SK-N-SH treated with all-trans-retinoic acid at 6 μM for 48 hours (cell line): Measurements from ENCODE around the gene CNPY4.

Experiments
- ATAC-seq: fragments of 200-7000 bp; cut with Tn5 transposase; 3 replicates; pipeline ENCODE4 v1.9.1; 2020; ENCODE audit warnings: mild to moderate bottlenecking, moderate library complexity
- ARNTL ChIP-seq: fragments of 450-650 bp; formaldehyde crosslinking; IDR thresholded peaks from 2 replicates; pipeline ENCODE4 v1.5.0; 2020; ENCODE audit warnings: low read depth, mild to moderate bottlenecking, moderate library complexity, borderline replicate concordance
- BACH2 ChIP-seq: fragments of 250-450 bp; sonication (Bioruptor Pico); IDR thresholded peaks from 2 replicates; pipeline ENCODE4 v1.9.0; 2021; ENCODE audit warnings: mild to moderate bottlenecking, borderline replicate concordance
- CSDC2 ChIP-seq: fragments of 250-450 bp; sonication (Bioruptor Pico); IDR thresholded peaks from 2 replicates; pipeline ENCODE4 v1.5.0; 2020; ENCODE audit warnings: mild to moderate bottlenecking, moderate library complexity
- ESRRG ChIP-seq: fragments of 250-450 bp; sonication (Bioruptor Pico); IDR thresholded peaks from 2 replicates; pipeline ENCODE4 v1.6.1; 2021; ENCODE audit warnings: mild to moderate bottlenecking
- GLIS3 ChIP-seq: fragments of 250-450 bp; sonication (Bioruptor Pico); IDR thresholded peaks from 2 replicates; pipeline ENCODE4 v1.5.0; 2020; ENCODE audit warnings: mild to moderate bottlenecking, moderate library complexity
- ISL1 ChIP-seq: fragments of 250-450 bp; sonication (Bioruptor Pico); IDR thresholded peaks from 2 replicates; pipeline ENCODE4 v2.1.2; 2022; ENCODE audit warnings: mild to moderate bottlenecking, moderate library complexity
- OSR1 ChIP-seq: fragments of 250-450 bp; sonication (Bioruptor Pico); IDR thresholded peaks from 2 replicates; pipeline ENCODE4 v1.8.0; 2022; ENCODE audit warnings: moderate library complexity, mild to moderate bottlenecking, inconsistent platforms
- PATZ1 ChIP-seq: fragments of 250-450 bp; sonication (Bioruptor Pico); IDR thresholded peaks from 2 replicates; pipeline ENCODE4 v1.8.0; 2020; ENCODE audit warnings: mild to moderate bottlenecking, moderate library complexity, borderline replicate concordance
- PPARA ChIP-seq: fragments of 250-450 bp; sonication (Bioruptor Pico); IDR thresholded peaks from 2 replicates; pipeline ENCODE4 v1.5.0; 2020; ENCODE audit warnings: mild to moderate bottlenecking, borderline replicate concordance
- RARB ChIP-seq: fragments of 250-450 bp; sonication (Bioruptor Pico); IDR thresholded peaks from 2 replicates; pipeline ENCODE4 v1.8.0; 2021; ENCODE audit warnings: mild to moderate bottlenecking, moderate library complexity
- SNAI2 ChIP-seq: fragments of 250-450 bp; sonication (Bioruptor Pico); IDR thresholded peaks from 2 replicates; pipeline ENCODE4 v1.5.0; 2020; ENCODE audit warnings: mild to moderate bottlenecking, moderate library complexity
- TCF4 ChIP-seq: fragments of 250-450 bp; sonication (Bioruptor Pico); IDR thresholded peaks from 2 replicates; pipeline ENCODE4 v1.8.0; 2021; ENCODE audit warnings: mild to moderate bottlenecking, moderate library complexity, borderline replicate concordance
- TOX ChIP-seq: fragments of 250-450 bp; sonication (Bioruptor Pico); IDR thresholded peaks from 2 replicates; pipeline ENCODE4 v1.8.0; 2021; ENCODE audit warnings: mild to moderate bottlenecking, moderate library complexity, borderline replicate concordance
- TSHZ2 ChIP-seq: fragments of 250-450 bp; sonication (Bioruptor Pico); IDR thresholded peaks from 2 replicates; pipeline ENCODE4 v1.5.0; 2020; ENCODE audit warnings: mild to moderate bottlenecking, moderate library complexity
- ZC3H10 ChIP-seq: fragments of 250-450 bp; sonication (Bioruptor Pico); IDR thresholded peaks from 2 replicates; pipeline ENCODE4 v1.5.1; 2021; ENCODE audit warnings: mild to moderate bottlenecking, moderate library complexity
- ZFP3 ChIP-seq: fragments of 250-450 bp; sonication (Bioruptor Pico); IDR thresholded peaks from 2 replicates; pipeline ENCODE4 v1.5.0; 2020; ENCODE audit warnings: mild to moderate bottlenecking, moderate library complexity
- ZFP30 ChIP-seq: fragments of 450-650 bp; formaldehyde crosslinking; IDR thresholded peaks from 2 replicates; pipeline ENCODE4 v1.5.0; 2022; ENCODE audit warnings: mild to moderate bottlenecking, moderate library complexity
- ZNF565 ChIP-seq: fragments of 450-650 bp; formaldehyde crosslinking; conservative IDR thresholded peaks from 2 replicates; pipeline ENCODE4 v1.5.0; 2020; ENCODE audit warnings: low read depth, mild to moderate bottlenecking, moderate library complexity
- ZNF70 ChIP-seq: fragments of 450-650 bp; formaldehyde crosslinking; IDR thresholded peaks from 2 replicates; pipeline ENCODE4 v1.5.0; 2020; ENCODE audit warnings: mild to moderate bottlenecking, moderate library complexity
- ZNF8 ChIP-seq: fragments of 450-650 bp; formaldehyde crosslinking; IDR thresholded peaks from 2 replicates; pipeline ENCODE4 v1.5.0; 2020; ENCODE audit warnings: mild to moderate bottlenecking, moderate library complexity
- TF ChIP-seq, protein P1 (sequence below): fragments of 250-450 bp; sonication (Bioruptor Pico); IDR thresholded peaks from 2 replicates; pipeline ENCODE4 v1.8.0; 2021; ENCODE audit warnings: low read depth, mild to moderate bottlenecking, moderate library complexity, borderline replicate concordance
- TF ChIP-seq, protein P2 (sequence below): fragments of 250-450 bp; sonication (Bioruptor Pico); IDR thresholded peaks from 2 replicates; pipeline ENCODE4 v1.5.1; 2020; ENCODE audit warnings: low read depth, mild to moderate bottlenecking, moderate library complexity
- TF ChIP-seq, protein P3 (sequence below): fragments of 250-450 bp; sonication (Bioruptor Pico); IDR thresholded peaks from 2 replicates; pipeline ENCODE4 v1.5.1; 2021; ENCODE audit warnings: mild to moderate bottlenecking, moderate library complexity

The CNPY4 gene

GRCh38 chr7:100137851-100138760, 18.7 kb downstream of the CNPY4 start:
- TF ChIP-seq SNAI2 (CRISPR knock-in tag): no peak
- no peak for TF ChIP-seq PATZ1 (CRISPR knock-in tag)
- no peak for TF ChIP-seq ZFP30
- no peak for TF ChIP-seq TOX (CRISPR knock-in tag)
- TF ChIP-seq GLIS3 (CRISPR knock-in tag): no peak
- TF ChIP-seq, protein P1, sequence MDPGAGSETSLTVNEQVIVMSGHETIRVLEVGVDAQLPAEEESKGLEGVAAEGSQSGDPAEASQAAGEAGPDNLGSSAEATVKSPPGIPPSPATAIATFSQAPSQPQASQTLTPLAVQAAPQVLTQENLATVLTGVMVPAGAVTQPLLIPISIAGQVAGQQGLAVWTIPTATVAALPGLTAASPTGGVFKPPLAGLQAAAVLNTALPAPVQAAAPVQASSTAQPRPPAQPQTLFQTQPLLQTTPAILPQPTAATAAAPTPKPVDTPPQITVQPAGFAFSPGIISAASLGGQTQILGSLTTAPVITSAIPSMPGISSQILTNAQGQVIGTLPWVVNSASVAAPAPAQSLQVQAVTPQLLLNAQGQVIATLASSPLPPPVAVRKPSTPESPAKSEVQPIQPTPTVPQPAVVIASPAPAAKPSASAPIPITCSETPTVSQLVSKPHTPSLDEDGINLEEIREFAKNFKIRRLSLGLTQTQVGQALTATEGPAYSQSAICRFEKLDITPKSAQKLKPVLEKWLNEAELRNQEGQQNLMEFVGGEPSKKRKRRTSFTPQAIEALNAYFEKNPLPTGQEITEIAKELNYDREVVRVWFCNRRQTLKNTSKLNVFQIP: no peak
- no peak for TF ChIP-seq ZFP3
- no peak for TF ChIP-seq RARB (CRISPR knock-in tag)
- no peak for TF ChIP-seq CSDC2
- no peak for TF ChIP-seq TCF4 (CRISPR knock-in tag)
- TF ChIP-seq OSR1: no peak
- TF ChIP-seq ESRRG: no peak
- no peak for TF ChIP-seq ARNTL (CRISPR knock-in tag)
- TF ChIP-seq ISL1 (CRISPR knock-in tag): no peak
- TF ChIP-seq, protein P2, sequence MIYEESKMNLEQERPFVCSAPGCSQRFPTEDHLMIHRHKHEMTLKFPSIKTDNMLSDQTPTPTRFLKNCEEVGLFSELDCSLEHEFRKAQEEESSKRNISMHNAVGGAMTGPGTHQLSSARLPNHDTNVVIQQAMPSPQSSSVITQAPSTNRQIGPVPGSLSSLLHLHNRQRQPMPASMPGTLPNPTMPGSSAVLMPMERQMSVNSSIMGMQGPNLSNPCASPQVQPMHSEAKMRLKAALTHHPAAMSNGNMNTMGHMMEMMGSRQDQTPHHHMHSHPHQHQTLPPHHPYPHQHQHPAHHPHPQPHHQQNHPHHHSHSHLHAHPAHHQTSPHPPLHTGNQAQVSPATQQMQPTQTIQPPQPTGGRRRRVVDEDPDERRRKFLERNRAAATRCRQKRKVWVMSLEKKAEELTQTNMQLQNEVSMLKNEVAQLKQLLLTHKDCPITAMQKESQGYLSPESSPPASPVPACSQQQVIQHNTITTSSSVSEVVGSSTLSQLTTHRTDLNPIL (CRISPR knock-in tag): no peak
- TF ChIP-seq ZNF565: no peak
- TF ChIP-seq BACH2: no peak
- no peak for TF ChIP-seq PPARA (CRISPR knock-in tag)
- TF ChIP-seq ZC3H10 (CRISPR knock-in tag): no peak
- TF ChIP-seq, protein P3, sequence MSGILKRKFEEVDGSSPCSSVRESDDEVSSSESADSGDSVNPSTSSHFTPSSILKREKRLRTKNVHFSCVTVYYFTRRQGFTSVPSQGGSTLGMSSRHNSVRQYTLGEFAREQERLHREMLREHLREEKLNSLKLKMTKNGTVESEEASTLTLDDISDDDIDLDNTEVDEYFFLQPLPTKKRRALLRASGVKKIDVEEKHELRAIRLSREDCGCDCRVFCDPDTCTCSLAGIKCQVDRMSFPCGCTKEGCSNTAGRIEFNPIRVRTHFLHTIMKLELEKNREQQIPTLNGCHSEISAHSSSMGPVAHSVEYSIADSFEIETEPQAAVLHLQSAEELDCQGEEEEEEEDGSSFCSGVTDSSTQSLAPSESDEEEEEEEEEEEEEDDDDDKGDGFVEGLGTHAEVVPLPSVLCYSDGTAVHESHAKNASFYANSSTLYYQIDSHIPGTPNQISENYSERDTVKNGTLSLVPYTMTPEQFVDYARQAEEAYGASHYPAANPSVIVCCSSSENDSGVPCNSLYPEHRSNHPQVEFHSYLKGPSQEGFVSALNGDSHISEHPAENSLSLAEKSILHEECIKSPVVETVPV (CRISPR knock-in tag): no peak
- no peak for ATAC-seq

- no peak; the same call in 2 of the 3 replicates for ATAC-seq
- TF ChIP-seq ZNF565 (no peak), TCF4 (CRISPR knock-in tag) (no peak), ZNF8 (no peak), ARNTL (CRISPR knock-in tag) (no peak), ZNF70 (CRISPR knock-in tag) (no peak), PPARA (CRISPR knock-in tag) (no peak), TSHZ2 (CRISPR knock-in tag) (no peak), CSDC2 (no peak), ZFP3 (no peak), SNAI2 (CRISPR knock-in tag) (no peak), PATZ1 (CRISPR knock-in tag) (no peak), ISL1 (CRISPR knock-in tag) (no peak), TOX (CRISPR knock-in tag) (no peak), BACH2 (no peak)
- TF ChIP-seq, protein P2 (CRISPR knock-in tag): no peak
- TF ChIP-seq, protein P1: no peak
These were observed 22.1 kb downstream of the CNPY4 start for GRCh38 chr7:100141555-100141949.
